Calu3 (cell line): ENCODE results near the gene TMEM170A. TPM values are rescaled to one million over a fixed set of nuclear protein-coding genes. Genes with fewer than 3 reads are reported as not detected.

ENCODE experiments used
- BruUV-seq: library from RNA; stranded (reverse); fragments of 400-500 nt; replicated peaks from 2 replicates; lab custom pipeline; 2021; lab: Mats Ljungman, UMichigan
- CTCF ChIA-PET: fragments of 300-600 bp; sonication (Branson Sonifier 250); formaldehyde crosslinking; loops from one replicate; lab custom pipeline; 2022; ENCODE audit warnings: antibody characterized with exemption; lab: Charles Lee
- DNase-seq: peaks from one replicate; pipeline ENCODE4 v3.0.0; 2022
- H3K27ac Mint-ChIP-seq: one replicate; pipeline ENCODE4 v1.8.0; 2022; ENCODE audit warnings: mixed read lengths; ENCODE audit not compliant: unreplicated experiment
- H3K27me3 Mint-ChIP-seq: one replicate; pipeline ENCODE4 v1.8.0; 2022; ENCODE audit warnings: mixed read lengths; ENCODE audit not compliant: unreplicated experiment
- H3K36me3 Mint-ChIP-seq: one replicate; pipeline ENCODE4 v1.8.0; 2022; ENCODE audit warnings: mild to moderate bottlenecking, moderate library complexity, mixed read lengths; ENCODE audit not compliant: insufficient read depth, unreplicated experiment
- H3K4me1 Mint-ChIP-seq: one replicate; pipeline ENCODE4 v1.8.0; 2022; ENCODE audit warnings: mild to moderate bottlenecking, low read depth, mixed read lengths; ENCODE audit not compliant: unreplicated experiment
- H3K4me3 Mint-ChIP-seq: one replicate; pipeline ENCODE4 v1.8.0; 2022; ENCODE audit warnings: mild to moderate bottlenecking, low read depth, moderate library complexity, mixed read lengths; ENCODE audit not compliant: unreplicated experiment
- H3K9me3 Mint-ChIP-seq: one replicate; pipeline ENCODE4 v1.8.0; 2022; ENCODE audit warnings: low read depth, mixed read lengths; ENCODE audit not compliant: unreplicated experiment
- CTCF ChIP-seq: fragments of 200-600 bp; IDR thresholded peaks from one replicate; pipeline ENCODE4 v1.8.0; 2022; ENCODE audit warnings: antibody characterized with exemption; ENCODE audit not compliant: unreplicated experiment
- intact Hi-C: fragments of 100-400 bp; cut with micrococcal nuclease; formaldehyde crosslinking; loops from one replicate; pipeline ENCODE4 v1.10.0; 2022; ENCODE audit not compliant: unreplicated experiment
- total RNA-seq: library from RNA; stranded (reverse); gene quantifications from 2 replicates; pipeline ENCODE4 v1.2.3, GENCODE V29; 2022

TMEM170A gene
- total RNA-seq, 1 experiment from 2014 or later: 52.5 TPM

GRCh38 chr16:75455677-75456076, 8.8 kb downstream of the TMEM170A start:
- BruUV-seq: no TSS peak
- no peak overlapping the region for H3K27ac Mint-ChIP-seq
- intact Hi-C loops: no loop called here
- H3K27me3 Mint-ChIP-seq: no peaks in the 10 kb centered on the region
- DNase-seq: no peak
- no peaks in the 10 kb centered on the region for H3K9me3 Mint-ChIP-seq
- CTCF ChIA-PET: no interaction called here
- H3K4me3 Mint-ChIP-seq: no peak overlapping the region
- H3K4me1 Mint-ChIP-seq: peaks cover 29% of the 10 kb centered on the region
- H3K36me3 Mint-ChIP-seq: peaks cover 17% of the 10 kb centered on the region
- no peak for TF ChIP-seq CTCF

GRCh38 chr16:75452464-75453190, 11.9 kb downstream of the TMEM170A start:
- Mint-ChIP-seq H3K36me3 (peaks cover 14% of the 10 kb centered on the region), H3K4me3 (no peak overlapping the region), H3K27me3 (no peaks in the 10 kb centered on the region), H3K27ac (no peak overlapping the region), H3K9me3 (no peaks in the 10 kb centered on the region), H3K4me1 (peaks cover 20% of the 10 kb centered on the region)
- TF ChIP-seq CTCF: no peak
- no TSS peak for BruUV-seq
- CTCF ChIA-PET: interaction anchor here (1.0 to 1.1 kb wide), 2 partner anchors 8 to 19 kb away, joined by 3 to 4 read pairs; partner anchors contain the start of gene CFDP1
- no peak for DNase-seq
- intact Hi-C loops: no loop called here

- Mint-ChIP-seq H3K36me3 (peaks cover 21% of the 10 kb centered on the region), H3K9me3 (no peaks in the 10 kb centered on the region), H3K27ac (no peak overlapping the region), H3K27me3 (no peaks in the 10 kb centered on the region), H3K4me3 (no peak overlapping the region), H3K4me1 (peaks cover 10% of the 10 kb centered on the region)
- TF ChIP-seq CTCF: no peak
- BruUV-seq: no TSS peak
- intact Hi-C loops: loop anchor here (1.0 kb wide), 1 partner anchor 15 kb away; no protein-coding TSS in a partner anchor
- no peak for DNase-seq
- CTCF ChIA-PET: interaction anchor here (0.8 to 1.2 kb wide), 2 partner anchors 13 to 177 kb away, joined by 3 to 7 read pairs; partner anchors contain the start of genes ADAT1 and CFDP1
These were observed 18.1 kb downstream of the TMEM170A start for GRCh38 chr16:75446416-75446815.

- H3K27me3 Mint-ChIP-seq: no peaks in the 10 kb centered on the region
- intact Hi-C loops: no loop called here
- H3K4me3 Mint-ChIP-seq: no peak overlapping the region
- no peak for DNase-seq
- CTCF ChIA-PET: interaction anchor here (0.6 to 1.0 kb wide), 3 partner anchors 8 to 1756 kb away, joined by 3 to 4 read pairs (median 3); partner anchors contain the start of gene CFDP1
- no TSS peak for BruUV-seq
- no peaks in the 10 kb centered on the region for H3K4me1 Mint-ChIP-seq
- peaks cover 11% of the 10 kb centered on the region for H3K36me3 Mint-ChIP-seq
- H3K27ac Mint-ChIP-seq: no peak overlapping the region
- TF ChIP-seq CTCF: no peak
- H3K9me3 Mint-ChIP-seq: no peaks in the 10 kb centered on the region
These were observed 19.2 kb downstream of the TMEM170A start for GRCh38 chr16:75445298-75445697.
